GM19035 (cell line): ENCODE measurements around the gene DDX55.
"Not testable (repeated sequence)": the region's sequence is repeated elsewhere in the genome, so short reads cannot be mapped to it uniquely, and the experiment has no call there.

Experiments used
- ATAC-seq: cut with Tn5 transposase; IDR thresholded peaks from one replicate; pipeline ENCODE4 v1.9.1; 2021; ENCODE audit not compliant: unreplicated experiment

The DDX55 gene

GRCh38 chr12:123601602-123602489, at the start of gene DDX55:
Gene DDX55 (plus strand): TSS chr12:123602099. CDS start chr12:123602149, 50 bp downstream.
- ATAC-seq = peak; percentile 85

- ATAC-seq = not testable (repeated sequence)
These were observed 47.8 kb upstream of the DDX55 start for GRCh38 chr12:123554136-123554535.

GRCh38 chr12:123554843-123555242, 47.1 kb upstream of the DDX55 start:
- ATAC-seq = not testable (repeated sequence)

- not testable (repeated sequence) for ATAC-seq
These were observed 43.4 kb upstream of the DDX55 start for GRCh38 chr12:123558487-123558886.

- ATAC-seq = no peak
These were observed 42.4 kb upstream of the DDX55 start for GRCh38 chr12:123559468-123559867.

GRCh38 chr12:123571343-123571813, 30.5 kb upstream of the DDX55 start:
- ATAC-seq = no peak

- ATAC-seq = no peak
These were observed 29.5 kb upstream of the DDX55 start for GRCh38 chr12:123572391-123572790.

GRCh38 chr12:123573870-123574269, 28.0 kb upstream of the DDX55 start:
- ATAC-seq = no peak

GRCh38 chr12:123576611-123577010, 25.3 kb upstream of the DDX55 start:
- ATAC-seq = no peak

GRCh38 chr12:123578243-123578642, 23.7 kb upstream of the DDX55 start:
- no peak for ATAC-seq

- not testable (repeated sequence) for ATAC-seq
These were observed 23.1 kb upstream of the DDX55 start for GRCh38 chr12:123578829-123579228.

GRCh38 chr12:123580772-123581171, 21.1 kb upstream of the DDX55 start:
- no peak for ATAC-seq

GRCh38 chr12:123591702-123592481, 10.0 kb upstream of the DDX55 start:
- ATAC-seq = no peak

- no peak for ATAC-seq
These were observed 6.2 kb upstream of the DDX55 start for GRCh38 chr12:123595729-123596128.

- ATAC-seq = no peak
These were observed 4.8 kb upstream of the DDX55 start for GRCh38 chr12:123597100-123597499.

GRCh38 chr12:123598522-123598921, 3.4 kb upstream of the DDX55 start:
- ATAC-seq = no peak

GRCh38 chr12:123599310-123599709, 2.6 kb upstream of the DDX55 start:
- ATAC-seq = no peak

- ATAC-seq = no peak
These were observed 2.2 kb upstream of the DDX55 start for GRCh38 chr12:123599721-123600120.

GRCh38 chr12:123602651-123603195, 824 bp downstream of the DDX55 start:
- ATAC-seq = no peak

GRCh38 chr12:123603495-123603894, 1.6 kb downstream of the DDX55 start:
- not testable (repeated sequence) for ATAC-seq

- no peak for ATAC-seq
These were observed 5.9 kb downstream of the DDX55 start for GRCh38 chr12:123607756-123608155.
